DMS153 (cell line): ENCODE data around the gene SCGB1D1.

Experiments
- DNase-seq: peaks from one replicate; lab custom pipeline; 2025; lab: John Stamatoyannopoulos, UW

The SCGB1D1 gene, protein sequence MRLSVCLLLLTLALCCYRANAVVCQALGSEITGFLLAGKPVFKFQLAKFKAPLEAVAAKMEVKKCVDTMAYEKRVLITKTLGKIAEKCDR

DNA sequence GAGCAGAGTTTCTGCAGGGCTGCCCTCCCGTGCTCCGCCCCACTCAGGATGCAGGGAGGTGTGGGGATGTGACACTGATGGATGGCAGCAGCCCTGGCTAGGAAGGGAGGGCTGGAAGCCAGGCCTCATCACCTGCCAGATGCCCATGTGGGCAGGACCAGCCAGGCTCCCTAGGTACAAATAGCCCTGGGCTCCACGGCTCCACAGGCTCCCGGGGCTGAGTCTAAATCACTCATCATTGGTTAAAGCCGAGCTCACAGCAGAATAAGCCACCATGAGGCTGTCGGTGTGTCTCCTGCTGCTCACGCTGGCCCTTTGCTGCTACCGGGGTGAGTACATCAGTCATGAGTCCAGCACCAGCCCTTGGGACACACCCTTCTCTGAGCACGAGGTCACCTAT is at the start of gene SCGB1D1:
TSS of gene SCGB1D1 (plus strand) at position 206 of the 400 bp plus-strand sequence. CDS start at position 275, 69 bp downstream.
- DNase-seq = no peak

DNA sequence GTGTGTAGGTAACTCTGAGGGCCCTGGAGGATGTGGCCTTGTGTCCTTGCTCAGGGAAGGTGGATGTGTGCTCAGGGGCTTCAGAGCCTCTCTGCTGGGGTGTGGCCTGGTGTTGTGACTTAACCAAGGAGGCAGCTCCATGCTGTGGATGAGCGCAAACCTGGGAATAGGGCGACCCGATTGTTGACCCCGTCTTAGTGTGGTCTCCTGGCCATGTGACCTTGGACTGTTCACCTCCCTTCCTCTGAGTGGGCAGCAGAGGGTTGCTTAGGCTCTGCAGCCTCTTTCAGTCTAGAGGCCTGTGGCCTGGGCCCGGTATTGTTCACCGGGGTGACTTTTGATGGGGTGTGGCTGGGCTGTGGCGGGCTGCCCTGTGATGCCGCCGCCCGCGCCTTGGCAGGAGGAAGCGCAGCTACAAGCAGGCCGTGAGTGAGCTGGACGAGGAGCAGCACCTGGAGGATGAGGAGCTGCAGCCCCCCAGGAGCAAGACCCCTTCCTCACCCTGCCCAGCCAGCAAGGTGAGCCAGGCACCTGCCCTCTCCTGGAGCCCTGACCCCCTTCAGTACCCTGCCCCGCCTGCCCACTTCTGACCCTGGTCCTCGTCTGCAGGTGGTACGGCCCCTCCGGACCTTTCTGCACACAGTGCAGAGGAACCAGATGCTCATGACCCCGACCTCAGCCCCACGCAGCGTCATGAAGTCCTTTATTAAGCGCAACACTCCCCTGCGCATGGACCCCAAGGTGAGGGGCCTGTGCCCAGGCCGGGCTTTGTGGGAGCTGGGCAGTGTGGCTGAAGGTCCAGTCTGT is 49.5 kb upstream of the SCGB1D1 start:
- no peak for DNase-seq

DNA sequence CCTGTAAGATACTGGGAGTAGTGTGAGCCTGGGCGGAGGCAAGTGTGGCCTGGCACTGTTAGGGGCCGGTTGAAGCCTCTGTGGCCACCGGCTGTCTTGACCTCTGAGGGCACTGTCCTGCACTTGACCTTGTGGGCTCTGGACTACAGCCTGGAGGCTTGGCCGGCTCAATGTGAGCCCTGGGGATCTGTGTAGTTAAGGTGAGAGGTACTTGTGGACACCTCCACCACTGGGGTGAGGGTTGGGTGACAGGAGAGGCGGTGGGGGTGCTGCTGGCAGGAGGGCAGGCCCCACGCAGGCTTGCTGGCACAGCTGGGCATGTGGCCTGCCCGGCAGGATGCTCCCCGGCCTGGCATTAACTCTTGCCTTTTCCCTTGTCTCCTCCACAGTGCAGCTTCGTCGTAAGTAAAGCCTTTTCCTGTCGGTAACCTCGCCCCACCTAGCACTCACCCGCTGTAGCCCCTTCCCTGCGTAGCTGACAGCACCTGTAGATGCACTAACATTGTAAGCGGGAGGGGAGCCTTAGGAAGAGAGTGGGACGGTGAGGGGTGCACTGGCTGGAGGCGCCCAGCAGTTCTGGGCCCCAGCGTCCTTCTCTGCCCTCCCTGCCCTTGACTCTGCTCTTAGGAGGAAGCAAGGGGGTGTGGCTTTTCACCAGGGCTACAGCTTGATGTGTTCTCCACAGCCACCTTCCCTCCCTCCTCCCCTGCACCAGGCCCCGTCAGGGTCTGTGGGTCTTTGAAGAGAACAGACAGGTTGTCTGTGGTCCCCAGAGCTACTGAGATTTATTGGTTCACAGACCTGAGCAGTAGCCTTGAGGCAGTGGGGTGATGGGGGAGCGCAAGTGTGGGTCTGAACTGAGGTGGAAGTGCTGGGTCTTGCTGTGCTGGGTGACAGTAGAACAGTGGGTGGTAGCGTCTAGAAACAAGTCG is 48.6 kb upstream of the SCGB1D1 start:
- no peak for DNase-seq

DNA sequence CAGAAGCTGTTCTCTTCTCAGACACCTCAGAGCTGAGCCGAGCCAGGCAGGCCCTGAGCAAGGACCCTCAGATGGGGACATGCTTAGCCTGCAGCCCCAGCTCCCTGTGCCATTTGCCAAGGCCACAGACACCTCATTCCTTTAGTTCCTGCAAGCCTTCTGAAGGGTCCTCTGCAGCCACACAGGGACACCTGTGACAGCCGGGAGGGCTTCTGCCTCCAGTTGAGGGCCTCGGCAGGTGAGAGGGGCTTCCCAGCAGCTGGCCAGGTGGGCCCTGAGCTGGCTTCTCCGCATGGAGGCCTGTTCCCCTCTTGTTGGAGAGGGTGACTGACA is 48.0 kb upstream of the SCGB1D1 start:
- DNase-seq = no peak

DNA sequence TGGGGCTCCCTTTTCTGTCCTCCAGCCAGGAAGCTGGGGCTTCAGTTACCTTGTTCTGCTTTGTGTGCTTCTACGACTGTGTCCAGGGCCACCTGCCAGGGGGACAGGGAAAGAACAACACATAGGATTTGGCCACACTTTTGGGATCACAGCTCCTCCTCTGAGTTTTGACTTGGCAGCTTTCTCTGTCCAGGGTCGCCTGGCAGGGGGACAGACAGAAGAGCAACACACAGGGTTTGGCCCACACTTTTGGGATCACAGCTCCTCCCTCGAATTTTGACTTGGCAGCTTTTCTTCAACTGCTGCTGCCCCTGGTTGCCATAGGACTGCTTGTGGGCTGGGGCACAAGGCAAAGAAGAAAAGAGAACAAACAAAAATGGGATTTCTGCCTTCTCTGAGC is 47.1 kb upstream of the SCGB1D1 start:
- no peak for DNase-seq

DNA sequence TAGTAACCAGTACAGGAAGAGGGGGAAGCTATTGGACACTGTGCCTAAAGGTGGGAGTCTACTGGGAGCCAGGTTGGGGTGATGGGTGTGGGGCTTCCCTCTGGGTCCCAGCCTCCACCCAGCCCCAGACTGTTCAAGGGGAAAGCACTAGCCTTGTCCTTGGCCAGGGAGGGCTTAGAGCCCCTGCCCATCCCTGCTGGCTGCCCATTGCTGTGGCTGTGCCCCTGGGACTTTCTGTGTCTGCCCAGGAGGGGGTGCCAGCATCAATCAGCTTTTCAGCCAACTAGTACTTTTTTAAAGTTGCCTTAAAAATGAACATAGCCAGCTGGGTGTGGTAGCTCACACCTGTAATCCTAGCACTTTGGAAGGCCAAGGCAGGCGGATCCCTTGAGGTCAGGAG is 46.3 kb upstream of the SCGB1D1 start:
- DNase-seq = no peak

DNA sequence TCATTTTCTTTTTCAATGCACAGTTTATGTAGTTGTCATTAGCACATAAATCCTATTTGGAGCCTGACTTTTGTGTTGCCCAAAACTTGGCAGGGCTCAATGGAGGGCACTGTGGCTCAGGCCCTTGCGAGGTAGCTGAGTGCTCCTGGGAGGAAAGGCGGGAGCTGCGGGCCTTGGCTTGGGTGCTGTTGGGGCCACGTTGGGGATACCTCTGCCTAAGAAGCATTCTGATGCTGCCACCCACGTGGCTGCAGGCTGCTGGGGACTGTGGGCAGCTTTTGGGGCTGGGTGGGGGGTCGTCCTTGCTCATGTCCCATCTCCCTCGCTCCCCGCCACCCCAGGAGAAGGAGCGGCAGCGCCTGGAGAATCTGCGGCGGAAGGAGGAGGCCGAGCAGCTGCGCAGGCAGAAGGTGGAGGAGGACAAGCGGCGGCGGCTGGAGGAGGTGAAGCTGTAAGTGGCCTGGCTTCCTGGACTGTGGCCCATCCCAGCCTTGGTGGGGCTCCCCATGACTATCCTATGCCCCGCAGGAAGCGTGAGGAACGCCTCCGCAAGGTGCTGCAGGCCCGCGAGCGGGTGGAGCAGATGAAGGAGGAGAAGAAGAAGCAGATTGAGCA is 45.3 kb upstream of the SCGB1D1 start:
- DNase-seq = no peak

DNA sequence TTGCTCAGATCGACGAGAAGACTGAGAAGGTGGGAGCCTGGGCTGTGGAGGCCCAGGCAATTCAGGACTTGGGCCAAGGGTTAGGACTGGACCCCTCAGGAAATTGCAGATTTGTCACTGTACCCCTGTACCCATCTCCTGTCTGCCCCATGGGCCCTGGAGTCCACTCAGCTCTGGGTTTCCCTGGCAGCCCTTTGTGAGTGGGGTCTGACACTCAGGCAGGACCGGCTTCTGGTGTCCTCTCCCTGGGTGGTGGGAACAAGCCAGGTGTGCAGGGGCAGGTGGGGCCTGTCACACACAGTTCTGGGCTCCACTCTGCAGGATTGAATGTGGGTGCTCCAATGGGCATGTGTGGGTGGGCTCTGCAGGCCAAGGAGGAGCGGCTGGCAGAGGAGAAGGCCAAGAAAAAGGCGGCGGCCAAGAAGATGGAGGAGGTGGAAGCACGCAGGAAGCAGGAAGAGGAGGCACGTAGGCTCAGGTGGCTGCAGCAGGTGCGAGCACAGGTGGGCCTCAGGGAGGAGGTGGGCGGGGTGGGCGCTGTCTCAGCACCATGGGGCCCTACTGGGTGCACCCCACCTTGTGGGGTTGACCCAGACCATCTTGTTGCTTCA is 44.6 kb upstream of the SCGB1D1 start:
- no peak for DNase-seq

DNA sequence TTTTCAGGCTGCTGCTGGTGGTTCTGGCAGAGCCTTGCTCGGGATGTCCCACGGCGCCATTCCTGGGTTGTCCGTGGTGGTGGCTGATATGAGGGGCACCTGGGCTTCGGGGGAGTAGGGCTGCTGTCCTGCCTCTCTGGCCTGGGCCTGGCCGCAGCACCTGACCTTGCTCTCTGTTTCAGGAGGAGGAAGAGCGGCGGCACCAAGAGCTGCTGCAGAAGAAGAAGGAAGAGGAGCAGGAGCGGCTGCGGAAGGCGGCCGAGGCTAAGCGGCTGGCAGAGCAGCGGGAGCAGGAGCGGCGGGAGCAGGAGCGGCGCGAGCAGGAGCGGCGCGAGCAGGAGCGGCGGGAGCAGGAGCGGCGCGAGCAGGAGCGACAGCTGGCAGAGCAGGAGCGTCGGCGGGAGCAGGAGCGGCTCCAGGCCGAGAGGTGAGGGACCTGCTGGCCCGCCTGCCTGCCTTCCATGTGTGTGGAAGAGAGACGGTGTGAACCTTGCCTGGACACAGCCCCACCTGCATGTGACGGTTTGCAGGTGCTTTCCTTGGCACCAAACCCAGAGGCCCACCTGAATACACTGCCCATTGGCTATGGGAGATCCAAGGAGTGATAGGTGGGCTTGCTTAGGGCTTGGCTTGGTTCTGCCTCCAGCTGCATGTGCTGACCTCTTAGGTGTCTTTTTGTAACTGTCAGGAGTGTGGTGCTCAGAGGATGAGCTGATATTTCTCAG is 43.4 kb upstream of the SCGB1D1 start:
- no peak for DNase-seq

DNA sequence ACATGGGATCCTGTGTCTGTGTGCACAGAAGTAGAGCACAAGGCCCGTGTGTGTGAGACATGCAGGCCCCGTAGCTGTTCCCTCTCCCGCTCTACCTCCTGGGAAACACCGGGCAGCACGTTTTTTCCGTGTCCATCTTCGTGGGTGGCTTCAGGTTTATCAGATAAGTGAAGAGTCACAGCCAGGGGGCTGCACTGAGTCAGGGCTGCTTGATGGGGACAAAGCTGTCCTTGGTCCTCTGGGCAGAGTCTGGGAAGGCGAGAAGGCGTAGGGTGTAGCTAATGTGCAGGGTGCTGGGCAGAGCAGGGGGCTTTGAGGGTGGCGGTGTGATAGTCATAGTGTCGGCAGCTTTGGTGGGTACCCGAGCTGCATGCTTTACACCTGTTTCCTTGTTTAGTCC is 42.5 kb upstream of the SCGB1D1 start:
- no peak for DNase-seq

DNA sequence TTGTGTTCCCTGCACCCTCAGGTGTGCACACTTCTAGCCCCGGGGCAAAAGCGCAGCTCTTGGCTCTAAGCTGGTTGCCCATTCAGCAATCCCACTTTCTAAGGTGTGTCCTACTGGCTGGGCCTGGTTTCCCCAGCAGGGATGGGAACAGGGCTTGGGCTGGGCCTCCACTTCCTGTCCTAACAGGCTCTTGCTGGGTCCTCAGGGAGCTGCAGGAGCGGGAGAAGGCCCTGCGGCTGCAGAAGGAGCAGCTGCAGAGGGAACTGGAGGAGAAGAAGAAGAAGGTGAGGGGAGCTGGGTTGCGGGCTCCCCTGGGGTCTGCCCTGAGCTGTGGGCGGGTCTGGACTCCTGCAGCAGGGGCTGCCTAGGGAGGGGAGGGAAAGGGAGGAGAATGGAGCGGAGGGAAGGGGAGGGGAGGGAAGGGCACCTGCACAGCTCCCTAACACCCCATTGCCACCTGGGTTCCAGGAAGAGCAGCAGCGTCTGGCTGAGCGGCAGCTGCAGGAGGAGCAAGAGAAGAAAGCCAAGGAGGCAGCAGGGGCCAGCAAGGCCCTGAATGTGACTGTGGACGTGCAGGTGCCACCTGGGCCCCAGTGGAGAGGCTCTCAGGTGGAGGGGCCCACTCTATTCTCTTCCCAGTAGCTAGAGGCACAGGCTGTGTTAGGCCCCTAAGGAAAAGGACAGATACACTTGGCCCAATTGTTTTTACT is 41.6 kb upstream of the SCGB1D1 start:
- DNase-seq = no peak

DNA sequence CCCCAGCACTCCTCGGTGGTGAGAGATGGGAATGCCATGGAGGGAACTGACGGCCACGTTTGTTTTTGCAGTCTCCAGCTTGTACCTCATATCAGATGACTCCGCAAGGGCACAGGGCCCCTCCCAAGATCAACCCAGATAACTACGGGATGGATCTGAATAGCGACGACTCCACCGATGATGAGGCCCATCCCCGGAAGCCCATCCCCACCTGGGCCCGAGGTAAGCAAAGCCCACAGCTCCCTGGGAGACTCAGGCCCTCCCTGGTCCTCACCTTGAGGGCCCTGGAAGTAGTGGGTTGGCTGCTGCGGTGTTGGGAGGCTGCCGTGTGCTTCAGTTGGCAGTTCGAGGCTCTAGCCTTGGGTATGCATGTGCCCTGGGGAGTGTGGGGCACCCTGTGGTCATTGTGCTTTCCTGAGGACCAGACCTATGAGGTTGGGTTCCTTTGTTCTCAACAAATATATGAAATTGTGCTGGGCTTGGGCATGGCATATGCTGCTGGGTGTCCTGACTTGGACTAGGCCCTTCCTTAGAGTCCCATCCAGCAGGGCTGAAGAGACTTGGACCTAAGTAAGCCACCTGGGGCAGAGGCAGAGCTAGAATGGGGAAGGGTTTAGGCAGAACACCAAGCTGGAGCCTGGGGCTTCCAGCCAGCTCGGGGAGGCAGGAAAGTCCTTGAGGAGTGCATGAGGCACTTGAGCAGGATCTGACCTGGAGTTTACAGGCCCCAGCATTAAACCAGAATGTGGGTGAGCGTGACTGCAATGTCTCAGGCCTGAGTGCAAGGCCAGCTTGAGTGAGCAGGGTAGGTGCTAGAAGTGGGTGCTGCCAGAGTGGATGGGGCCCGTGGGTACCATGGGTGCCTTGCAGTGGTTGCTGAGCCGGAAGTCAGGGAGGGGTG is 39.8 kb upstream of the SCGB1D1 start:
- no peak for DNase-seq

DNA sequence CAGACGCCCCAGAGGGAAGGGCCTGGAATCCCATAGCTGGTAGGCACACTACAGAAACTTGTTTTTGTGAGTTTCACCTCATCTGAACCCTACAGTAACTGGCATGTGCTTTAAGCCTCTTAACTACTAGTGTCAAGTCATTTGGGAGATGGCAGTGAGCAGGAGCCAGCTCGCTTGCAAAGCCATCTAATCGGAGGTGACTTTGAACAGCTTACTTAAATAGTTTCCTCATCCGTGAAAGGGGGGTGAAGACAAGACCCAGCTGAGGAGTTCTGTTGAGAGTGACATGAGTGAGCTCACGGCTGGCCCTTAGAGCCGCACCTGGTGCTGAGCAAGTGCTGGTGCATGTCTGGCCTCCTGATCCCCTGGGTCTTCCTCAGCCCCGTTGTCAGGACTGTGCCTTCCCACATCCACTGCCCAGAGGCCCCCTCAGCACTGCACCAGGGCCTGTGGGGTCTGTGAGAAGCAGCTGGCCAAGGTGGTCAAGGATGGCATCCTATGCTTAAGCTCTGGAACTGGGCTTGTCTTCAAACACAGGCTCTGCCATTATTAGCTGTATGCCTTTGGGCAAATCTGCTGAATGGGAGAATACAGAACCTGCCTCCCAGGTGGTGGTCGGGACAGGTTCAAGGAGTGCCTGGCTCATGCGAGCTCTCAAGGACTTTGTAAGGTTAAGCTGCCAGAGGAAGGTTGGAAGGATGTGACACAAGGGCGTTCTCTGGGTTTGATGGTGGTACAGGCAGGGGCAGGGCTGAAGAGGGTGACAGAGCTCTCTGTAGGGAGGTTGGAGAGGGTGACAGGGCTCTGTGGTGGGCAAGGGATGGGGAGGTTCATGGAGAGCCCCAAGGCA is 38.9 kb upstream of the SCGB1D1 start:
- no peak for DNase-seq

DNA sequence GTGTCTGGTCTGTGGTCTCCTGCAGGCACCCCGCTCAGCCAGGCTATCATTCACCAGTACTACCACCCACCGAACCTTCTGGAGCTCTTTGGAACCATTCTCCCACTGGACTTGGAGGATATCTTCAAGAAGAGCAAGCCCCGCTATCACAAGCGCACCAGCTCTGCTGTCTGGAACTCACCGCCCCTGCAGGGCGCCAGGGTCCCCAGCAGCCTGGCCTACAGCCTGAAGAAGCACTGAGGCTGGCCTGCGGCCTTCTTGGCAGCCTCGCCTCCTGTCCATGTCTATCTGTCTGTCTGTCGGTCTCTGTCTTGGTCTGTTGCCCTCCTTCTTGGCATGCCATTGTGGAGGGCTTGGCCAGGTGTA is 38.3 kb upstream of the SCGB1D1 start:
- DNase-seq = no peak

DNA sequence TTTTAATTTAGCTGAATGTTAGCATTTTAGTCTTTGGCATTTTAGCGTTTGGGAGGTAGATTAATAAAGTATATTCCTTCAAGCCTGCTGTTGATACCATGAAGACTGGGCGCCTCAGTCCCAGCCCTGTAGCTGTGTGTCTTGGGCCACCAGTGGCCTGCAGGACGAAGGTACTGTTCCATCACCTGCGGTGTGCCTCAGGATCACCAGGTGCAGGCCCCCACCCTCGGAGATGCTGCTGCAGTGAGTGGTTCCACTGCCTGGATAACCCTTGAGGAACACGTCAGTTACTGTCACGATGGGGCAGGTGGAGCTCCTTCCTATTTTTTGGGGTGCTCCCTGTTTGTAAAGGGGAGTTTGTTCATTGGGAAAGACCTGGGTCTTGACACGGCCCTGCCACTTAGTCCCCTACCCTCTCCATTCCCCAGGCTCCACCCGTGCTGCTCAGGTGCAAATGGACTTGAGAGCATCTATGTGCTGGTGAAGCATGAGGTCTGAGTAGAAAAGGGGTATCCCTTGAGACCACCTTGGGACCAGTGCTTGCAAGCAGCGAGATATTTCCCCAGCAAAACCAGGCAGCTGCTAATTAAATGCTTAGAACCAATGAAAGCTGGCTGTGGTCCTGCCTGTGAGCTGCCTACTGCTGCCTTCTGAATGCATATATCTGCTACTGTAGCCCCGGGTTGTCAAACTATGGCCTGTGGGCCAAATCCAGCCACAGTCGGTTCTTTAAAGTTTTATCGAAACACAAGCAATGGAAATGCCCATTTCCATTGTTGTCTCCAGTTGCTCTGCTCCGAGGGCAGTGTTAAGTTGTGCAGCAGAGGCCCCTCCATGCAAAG is 37.5 kb upstream of the SCGB1D1 start:
- no peak for DNase-seq

DNA sequence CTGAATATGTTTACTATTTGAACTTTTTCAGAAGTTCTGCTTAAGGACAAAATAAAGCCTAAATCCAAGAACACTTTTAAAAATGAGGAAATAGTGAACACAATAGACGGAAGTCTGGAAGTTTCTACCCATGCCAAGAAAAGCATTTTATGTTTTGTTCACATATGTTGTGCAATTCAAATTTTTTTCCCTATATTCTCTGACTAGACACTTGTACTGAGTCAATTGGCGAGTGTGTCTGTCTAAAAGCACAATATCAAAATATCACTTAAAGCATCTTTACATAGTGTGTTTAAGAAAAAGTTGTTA is 37.0 kb upstream of the SCGB1D1 start:
- no peak for DNase-seq

DNA sequence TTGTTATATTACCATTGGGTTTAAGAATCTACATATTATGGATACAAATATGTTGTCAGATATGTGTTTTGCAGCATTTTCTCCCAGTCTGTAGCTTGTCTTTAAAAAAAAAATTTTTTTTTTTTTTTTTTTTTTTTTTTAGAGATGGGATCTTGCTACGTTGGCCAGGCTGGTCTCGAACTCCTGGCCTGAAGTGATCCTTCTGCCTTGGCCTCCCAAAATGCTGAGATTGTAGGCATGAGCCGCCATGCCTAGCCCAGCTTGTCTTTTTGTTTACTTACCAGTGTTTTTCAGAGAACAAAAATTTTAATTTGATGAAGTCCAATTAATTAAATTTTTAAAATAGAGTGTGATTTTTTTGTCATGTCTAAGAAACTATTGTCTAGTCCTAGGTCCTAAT is 36.4 kb upstream of the SCGB1D1 start:
- no peak for DNase-seq

DNA sequence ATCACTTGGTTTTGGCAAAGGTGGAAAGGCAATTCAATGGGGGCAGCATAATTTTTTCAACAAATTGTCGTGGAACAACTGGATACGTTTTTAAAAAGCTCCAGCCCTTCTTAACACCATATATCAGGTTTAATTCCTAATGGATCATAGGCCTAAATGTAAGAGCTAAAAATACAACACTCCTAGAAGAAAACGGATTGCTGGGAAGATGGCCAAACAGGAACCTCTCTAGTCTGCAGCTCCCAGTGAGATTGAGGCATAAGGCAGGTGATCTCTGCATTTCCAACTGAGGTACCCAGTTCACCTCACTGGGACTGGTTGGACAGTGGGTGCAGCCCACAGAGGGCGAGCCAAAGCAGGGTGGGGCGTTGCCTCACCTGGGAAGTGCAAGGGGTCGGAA is 32.4 kb upstream of the SCGB1D1 start:
- DNase-seq = no peak
